ENCODE results near the gene PCDH9. TPM values are rescaled to one million over a fixed set of nuclear protein-coding genes. Genes with fewer than 3 reads are reported as not detected.

Gene PCDH9
- total and polyA plus RNA-seq, 2 experiments from 2014 or later, result 0.31 to 0.52 TPM

DNA sequence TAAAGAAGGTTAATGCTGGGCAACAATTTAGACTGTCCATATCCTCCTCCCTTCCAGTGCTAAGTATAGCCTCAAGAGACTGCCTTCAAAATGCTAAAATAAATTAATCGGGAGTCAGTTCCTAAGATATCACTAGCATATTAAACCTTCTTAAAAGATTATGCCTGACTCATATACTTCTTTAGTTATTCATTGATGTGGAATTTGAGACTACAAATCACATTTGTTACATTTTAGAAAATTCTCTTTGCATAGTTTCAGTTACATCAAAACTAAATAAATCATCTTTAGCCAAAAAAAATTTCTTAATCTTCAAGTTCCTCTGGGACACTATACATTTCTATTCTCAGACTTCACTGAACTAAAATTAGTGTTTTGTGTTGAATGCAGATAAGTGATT lies 769.1 kb downstream of the PCDH9 start:
- Histone ChIP-seq H3K36me3 (ENCODE audit: insufficient read depth) (no peaks in the 10 kb centered on the region), H3K4me3 (no peak overlapping the region), H3K27me3 (ENCODE audit: insufficient read depth) (no peaks in the 10 kb centered on the region), H4K20me1 (replicated peaks; ENCODE audit: insufficient read depth) (no peaks in the 10 kb centered on the region), H3F3A (replicated peaks; ENCODE audit: low read depth) (no peaks in the 10 kb centered on the region), H3K4me2 (no peak overlapping the region), H3K27ac (ENCODE audit: low read depth) (no peak overlapping the region), H3K9me2 (ENCODE audit: insufficient read depth) (no peaks in the 10 kb centered on the region), H3K79me2 (replicated peaks; ENCODE audit: insufficient read depth) (no peaks in the 10 kb centered on the region), H3K4me1 (ENCODE audit: insufficient read depth) (no peaks in the 10 kb centered on the region), H2AFZ (no peak overlapping the region)
- Mint-ChIP-seq H3K36me3 (ENCODE audit: low read depth) (no peaks in the 10 kb centered on the region), H3K4me3 (no peak overlapping the region), H3K27ac (no peak overlapping the region), H3K27me3 (ENCODE audit: insufficient read depth, low read depth, poor library complexity) (no peaks in the 10 kb centered on the region), H3K4me1 (peaks cover 4% of the 10 kb centered on the region; the same call in 1 of the 3 replicates), H3K9me3 (no peaks in the 10 kb centered on the region)
- DNase-seq (ENCODE audit: low spot score) (no peak), ATAC-seq (no peak)
- TF ChIP-seq ZNF331 (CRISPR knock-in tag; IDR thresholded peaks at IDR 0.05; ENCODE audit: low read depth), result no peak
- TF ChIP-seq EZH2 (IDR thresholded peaks at IDR 0.05; ENCODE audit: low read depth, unreplicated experiment), result no peak
- TF ChIP-seq NANOG (IDR thresholded peaks at IDR 0.05; ENCODE audit: borderline replicate concordance), result no peak
- TF ChIP-seq JUNB (IDR thresholded peaks at IDR 0.05; ENCODE audit: unreplicated experiment), result no peak
- TF ChIP-seq, protein P1, sequence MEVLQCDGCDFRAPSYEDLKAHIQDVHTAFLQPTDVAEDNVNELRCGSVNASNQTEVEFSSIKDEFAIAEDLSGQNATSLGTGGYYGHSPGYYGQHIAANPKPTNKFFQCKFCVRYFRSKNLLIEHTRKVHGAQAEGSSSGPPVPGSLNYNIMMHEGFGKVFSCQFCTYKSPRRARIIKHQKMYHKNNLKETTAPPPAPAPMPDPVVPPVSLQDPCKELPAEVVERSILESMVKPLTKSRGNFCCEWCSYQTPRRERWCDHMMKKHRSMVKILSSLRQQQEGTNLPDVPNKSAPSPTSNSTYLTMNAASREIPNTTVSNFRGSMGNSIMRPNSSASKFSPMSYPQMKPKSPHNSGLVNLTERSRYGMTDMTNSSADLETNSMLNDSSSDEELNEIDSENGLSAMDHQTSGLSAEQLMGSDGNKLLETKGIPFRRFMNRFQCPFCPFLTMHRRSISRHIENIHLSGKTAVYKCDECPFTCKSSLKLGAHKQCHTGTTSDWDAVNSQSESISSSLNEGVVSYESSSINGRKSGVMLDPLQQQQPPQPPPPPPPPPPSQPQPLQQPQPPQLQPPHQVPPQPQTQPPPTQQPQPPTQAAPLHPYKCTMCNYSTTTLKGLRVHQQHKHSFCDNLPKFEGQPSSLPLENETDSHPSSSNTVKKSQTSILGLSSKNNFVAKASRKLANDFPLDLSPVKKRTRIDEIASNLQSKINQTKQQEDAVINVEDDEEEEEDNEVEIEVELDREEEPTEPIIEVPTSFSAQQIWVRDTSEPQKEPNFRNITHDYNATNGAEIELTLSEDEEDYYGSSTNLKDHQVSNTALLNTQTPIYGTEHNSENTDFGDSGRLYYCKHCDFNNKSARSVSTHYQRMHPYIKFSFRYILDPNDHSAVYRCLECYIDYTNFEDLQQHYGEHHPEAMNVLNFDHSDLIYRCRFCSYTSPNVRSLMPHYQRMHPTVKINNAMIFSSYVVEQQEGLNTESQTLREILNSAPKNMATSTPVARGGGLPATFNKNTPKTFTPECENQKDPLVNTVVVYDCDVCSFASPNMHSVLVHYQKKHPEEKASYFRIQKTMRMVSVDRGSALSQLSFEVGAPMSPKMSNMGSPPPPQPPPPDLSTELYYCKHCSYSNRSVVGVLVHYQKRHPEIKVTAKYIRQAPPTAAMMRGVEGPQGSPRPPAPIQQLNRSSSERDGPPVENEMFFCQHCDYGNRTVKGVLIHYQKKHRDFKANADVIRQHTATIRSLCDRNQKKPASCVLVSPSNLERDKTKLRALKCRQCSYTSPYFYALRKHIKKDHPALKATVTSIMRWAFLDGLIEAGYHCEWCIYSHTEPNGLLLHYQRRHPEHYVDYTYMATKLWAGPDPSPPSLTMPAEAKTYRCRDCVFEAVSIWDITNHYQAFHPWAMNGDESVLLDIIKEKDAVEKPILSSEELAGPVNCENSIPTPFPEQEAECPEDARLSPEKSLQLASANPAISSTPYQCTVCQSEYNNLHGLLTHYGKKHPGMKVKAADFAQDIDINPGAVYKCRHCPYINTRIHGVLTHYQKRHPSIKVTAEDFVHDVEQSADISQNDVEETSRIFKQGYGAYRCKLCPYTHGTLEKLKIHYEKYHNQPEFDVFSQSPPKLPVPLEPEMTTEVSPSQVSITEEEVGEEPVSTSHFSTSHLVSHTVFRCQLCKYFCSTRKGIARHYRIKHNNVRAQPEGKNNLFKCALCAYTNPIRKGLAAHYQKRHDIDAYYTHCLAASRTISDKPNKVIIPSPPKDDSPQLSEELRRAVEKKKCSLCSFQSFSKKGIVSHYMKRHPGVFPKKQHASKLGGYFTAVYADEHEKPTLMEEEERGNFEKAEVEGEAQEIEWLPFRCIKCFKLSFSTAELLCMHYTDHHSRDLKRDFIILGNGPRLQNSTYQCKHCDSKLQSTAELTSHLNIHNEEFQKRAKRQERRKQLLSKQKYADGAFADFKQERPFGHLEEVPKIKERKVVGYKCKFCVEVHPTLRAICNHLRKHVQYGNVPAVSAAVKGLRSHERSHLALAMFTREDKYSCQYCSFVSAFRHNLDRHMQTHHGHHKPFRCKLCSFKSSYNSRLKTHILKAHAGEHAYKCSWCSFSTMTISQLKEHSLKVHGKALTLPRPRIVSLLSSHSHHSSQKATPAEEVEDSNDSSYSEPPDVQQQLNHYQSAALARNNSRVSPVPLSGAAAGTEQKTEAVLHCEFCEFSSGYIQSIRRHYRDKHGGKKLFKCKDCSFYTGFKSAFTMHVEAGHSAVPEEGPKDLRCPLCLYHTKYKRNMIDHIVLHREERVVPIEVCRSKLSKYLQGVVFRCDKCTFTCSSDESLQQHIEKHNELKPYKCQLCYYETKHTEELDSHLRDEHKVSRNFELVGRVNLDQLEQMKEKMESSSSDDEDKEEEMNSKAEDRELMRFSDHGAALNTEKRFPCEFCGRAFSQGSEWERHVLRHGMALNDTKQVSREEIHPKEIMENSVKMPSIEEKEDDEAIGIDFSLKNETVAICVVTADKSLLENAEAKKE (CRISPR knock-in tag; IDR thresholded peaks at IDR 0.05), result no peak
- no peak for TF ChIP-seq STAT1 (IDR thresholded peaks at IDR 0.05; ENCODE audit: unreplicated experiment)
- no peak for TF ChIP-seq CREB1 (CRISPR knock-in tag; IDR thresholded peaks at IDR 0.05; ENCODE audit: low read depth)
- no peak for TF ChIP-seq EZH2phosphoT487 (IDR thresholded peaks at IDR 0.05; ENCODE audit: unreplicated experiment)
- no peak for TF ChIP-seq ZNF114 (CRISPR knock-in tag; IDR thresholded peaks at IDR 0.05)
- TF ChIP-seq REST (IDR thresholded peaks at IDR 0.05; ENCODE audit: unreplicated experiment), result no peak
- no peak for TF ChIP-seq POLR2AphosphoS5 (IDR thresholded peaks at IDR 0.05; ENCODE audit: low read depth)
- TF ChIP-seq, protein P2, sequence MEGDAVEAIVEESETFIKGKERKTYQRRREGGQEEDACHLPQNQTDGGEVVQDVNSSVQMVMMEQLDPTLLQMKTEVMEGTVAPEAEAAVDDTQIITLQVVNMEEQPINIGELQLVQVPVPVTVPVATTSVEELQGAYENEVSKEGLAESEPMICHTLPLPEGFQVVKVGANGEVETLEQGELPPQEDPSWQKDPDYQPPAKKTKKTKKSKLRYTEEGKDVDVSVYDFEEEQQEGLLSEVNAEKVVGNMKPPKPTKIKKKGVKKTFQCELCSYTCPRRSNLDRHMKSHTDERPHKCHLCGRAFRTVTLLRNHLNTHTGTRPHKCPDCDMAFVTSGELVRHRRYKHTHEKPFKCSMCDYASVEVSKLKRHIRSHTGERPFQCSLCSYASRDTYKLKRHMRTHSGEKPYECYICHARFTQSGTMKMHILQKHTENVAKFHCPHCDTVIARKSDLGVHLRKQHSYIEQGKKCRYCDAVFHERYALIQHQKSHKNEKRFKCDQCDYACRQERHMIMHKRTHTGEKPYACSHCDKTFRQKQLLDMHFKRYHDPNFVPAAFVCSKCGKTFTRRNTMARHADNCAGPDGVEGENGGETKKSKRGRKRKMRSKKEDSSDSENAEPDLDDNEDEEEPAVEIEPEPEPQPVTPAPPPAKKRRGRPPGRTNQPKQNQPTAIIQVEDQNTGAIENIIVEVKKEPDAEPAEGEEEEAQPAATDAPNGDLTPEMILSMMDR (conservative IDR thresholded peaks at IDR 0.05; ENCODE audit: low read depth in 2 of 2), result no peak
- TF ChIP-seq ETS1 (IDR thresholded peaks at IDR 0.05), result no peak

Measured in GM23338 (cell line).